Activated T-cell treated with anti-CD3 and anti-CD28 coated beads, Interleukin-2, amount 50 U/mL, for 24 hours (primary cell): Measurements from ENCODE around the gene LDLRAD3.
"Not testable (repeated sequence)": the region's sequence is repeated elsewhere in the genome, so short reads cannot be mapped to it uniquely, and the experiment has no call there.

ENCODE experiments used
- DNase-seq: peaks from one replicate; pipeline ENCODE4 v3.0.0-alpha.2; 2020
- H3K27ac Mint-ChIP-seq: 2 replicates; pipeline ENCODE4 v1.8.0; 2020; ENCODE audit warnings: mild to moderate bottlenecking, mixed read lengths
- H3K27me3 Mint-ChIP-seq: 2 replicates; pipeline ENCODE4 v1.8.0; 2020; ENCODE audit warnings: mixed read lengths
- H3K36me3 Mint-ChIP-seq: 2 replicates; pipeline ENCODE4 v1.8.0; 2020; ENCODE audit warnings: low read depth, mixed read lengths
- H3K4me1 Mint-ChIP-seq: 2 replicates; pipeline ENCODE4 v1.8.0; 2020; ENCODE audit warnings: low read depth, mixed read lengths
- H3K4me3 Mint-ChIP-seq: 2 replicates; pipeline ENCODE4 v1.8.0; 2020; ENCODE audit warnings: mild to moderate bottlenecking, moderate library complexity, mixed read lengths
- H3K9me3 Mint-ChIP-seq: 2 replicates; pipeline ENCODE4 v1.8.0; 2020; ENCODE audit warnings: mixed read lengths

Gene LDLRAD3

DNA sequence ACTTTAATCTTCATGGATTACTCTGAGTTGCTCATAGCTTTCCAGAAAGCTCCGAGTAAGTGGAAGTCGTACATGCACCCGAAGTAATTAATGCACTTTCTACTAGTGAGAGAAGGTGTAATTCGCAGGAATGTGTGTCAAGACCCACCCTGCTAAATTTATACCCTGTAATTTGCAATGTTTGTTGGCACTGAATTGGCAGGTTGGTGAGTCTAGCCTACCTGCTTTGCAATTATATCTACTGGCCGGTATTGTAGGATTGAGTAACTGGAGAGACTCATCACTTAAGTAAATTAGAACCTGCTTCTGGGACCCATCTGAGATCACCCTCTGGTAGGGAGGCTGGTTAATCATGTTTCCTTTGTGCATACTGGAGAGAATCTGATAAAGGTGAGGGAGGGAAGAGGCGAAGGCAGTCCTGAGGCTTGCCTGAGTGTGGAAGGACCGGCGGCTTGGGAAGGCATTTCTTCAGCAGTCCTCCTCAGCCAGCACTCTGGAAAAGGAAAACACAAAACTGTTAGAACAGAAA lies 63.3 kb downstream of the LDLRAD3 start:
- no peak for DNase-seq
- H3K4me3 Mint-ChIP-seq: no peak overlapping the region
- peaks cover 9% of the 10 kb centered on the region for H3K27me3 Mint-ChIP-seq
- H3K4me1 Mint-ChIP-seq: no peaks in the 10 kb centered on the region
- H3K27ac Mint-ChIP-seq: no peak overlapping the region
- no peaks in the 10 kb centered on the region for H3K36me3 Mint-ChIP-seq
- no peaks in the 10 kb centered on the region for H3K9me3 Mint-ChIP-seq

DNA sequence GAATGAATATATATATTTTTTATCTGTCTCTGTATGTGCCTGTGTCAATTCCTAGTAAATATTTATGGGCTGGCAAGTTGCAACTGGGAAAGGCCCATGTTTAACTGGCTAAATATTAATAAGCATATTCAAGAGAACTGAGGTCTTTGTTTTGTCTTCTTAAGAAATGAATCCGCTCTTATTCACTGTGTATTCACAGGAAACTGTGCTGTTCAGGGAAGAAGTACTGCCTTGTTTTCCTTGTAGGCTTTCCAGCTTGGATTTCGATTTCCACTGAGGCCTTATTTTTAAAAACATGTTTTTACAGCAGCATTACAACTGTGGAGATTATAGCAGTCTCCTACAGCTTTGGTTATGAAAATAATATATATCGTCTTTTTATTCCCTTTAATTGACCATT lies 64.7 kb downstream of the LDLRAD3 start:
- Mint-ChIP-seq H3K27me3 (peaks cover 14% of the 10 kb centered on the region), H3K36me3 (no peaks in the 10 kb centered on the region), H3K9me3 (no peaks in the 10 kb centered on the region), H3K27ac (no peak overlapping the region), H3K4me3 (no peak overlapping the region), H3K4me1 (no peaks in the 10 kb centered on the region)
- DNase-seq: no peak

DNA sequence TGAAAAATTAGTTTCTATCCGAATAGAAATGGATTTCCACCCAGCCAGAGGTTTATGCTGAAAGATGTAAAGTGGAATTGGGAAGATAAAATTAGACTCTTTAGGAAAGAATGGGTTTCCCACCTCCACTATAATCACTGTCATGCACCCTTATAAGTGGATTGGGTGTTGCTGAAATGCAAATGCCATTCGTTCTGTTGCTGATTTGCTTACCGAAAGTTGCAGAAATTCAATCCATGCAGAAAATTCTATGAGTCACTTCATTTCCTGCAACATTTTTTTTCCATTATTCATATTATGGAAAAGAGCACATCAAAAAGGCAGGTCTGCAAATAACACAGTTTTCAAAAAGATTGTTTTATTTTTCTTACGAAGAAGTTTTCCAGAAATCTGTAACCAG lies 65.6 kb downstream of the LDLRAD3 start:
- no peak overlapping the region for H3K4me3 Mint-ChIP-seq
- H3K9me3 Mint-ChIP-seq: no peaks in the 10 kb centered on the region
- no peaks in the 10 kb centered on the region for H3K4me1 Mint-ChIP-seq
- no peak overlapping the region for H3K27ac Mint-ChIP-seq
- peaks cover 22% of the 10 kb centered on the region for H3K27me3 Mint-ChIP-seq
- DNase-seq: no peak
- H3K36me3 Mint-ChIP-seq: no peaks in the 10 kb centered on the region

DNA sequence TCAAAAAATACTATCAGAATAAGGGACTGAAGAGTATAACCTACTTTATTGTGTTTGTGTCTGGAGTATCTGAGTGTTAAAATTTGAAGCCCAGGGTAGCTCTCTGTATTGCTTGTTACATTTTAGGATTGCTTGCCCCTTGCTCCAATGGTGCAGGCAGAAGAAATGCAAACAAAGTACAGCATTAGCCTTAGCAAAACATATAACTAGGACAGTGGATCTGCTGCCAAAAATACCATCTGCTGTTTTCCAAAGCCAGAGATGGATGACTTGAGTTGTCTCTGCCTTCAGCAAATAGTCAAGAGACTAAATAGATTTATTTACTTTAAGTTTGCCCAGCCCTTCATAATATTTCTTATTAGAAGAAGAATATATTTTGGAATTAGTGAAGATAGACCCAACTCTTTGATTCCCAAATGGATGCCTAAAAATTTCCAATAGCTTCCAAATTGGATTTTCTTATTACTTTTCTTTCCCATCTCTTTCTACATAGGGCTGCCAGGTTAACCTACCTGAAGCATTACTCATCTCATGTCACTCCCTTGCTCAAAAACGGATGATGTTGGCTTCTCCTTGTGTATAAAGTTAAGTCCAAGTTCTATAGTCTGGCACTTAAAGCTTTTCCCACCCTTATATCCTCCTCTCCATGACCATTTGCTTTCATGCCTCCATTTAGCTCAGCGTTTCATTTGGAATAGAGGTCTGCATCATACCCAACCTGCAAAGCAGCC lies 66.3 kb downstream of the LDLRAD3 start:
- H3K36me3 Mint-ChIP-seq: no peaks in the 10 kb centered on the region
- H3K27ac Mint-ChIP-seq: no peak overlapping the region
- H3K4me1 Mint-ChIP-seq: no peaks in the 10 kb centered on the region
- H3K9me3 Mint-ChIP-seq: no peaks in the 10 kb centered on the region
- DNase-seq: no peak
- H3K4me3 Mint-ChIP-seq: no peak overlapping the region
- peaks cover 22% of the 10 kb centered on the region for H3K27me3 Mint-ChIP-seq

DNA sequence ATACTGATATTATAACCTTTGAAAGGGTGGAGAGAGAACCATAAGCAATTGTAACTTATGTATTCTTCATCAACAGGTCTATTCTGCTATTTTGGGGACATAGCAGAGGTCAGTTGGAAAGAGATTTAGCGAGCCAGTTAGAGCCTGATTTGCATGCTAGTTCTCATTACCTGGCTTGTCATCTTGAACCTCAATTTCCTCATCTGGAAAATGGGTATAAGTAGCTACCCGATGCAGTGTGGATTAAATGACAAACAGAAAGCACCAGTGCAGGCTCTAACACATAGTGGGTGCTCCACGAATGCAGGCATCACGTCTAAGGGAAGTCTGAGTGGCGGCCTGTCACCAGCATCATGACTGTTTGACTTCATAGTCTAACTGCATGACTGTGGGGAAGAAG lies 67.7 kb downstream of the LDLRAD3 start:
- Mint-ChIP-seq H3K4me1 (no peaks in the 10 kb centered on the region), H3K9me3 (no peaks in the 10 kb centered on the region), H3K27ac (no peak overlapping the region), H3K4me3 (no peak overlapping the region), H3K36me3 (no peaks in the 10 kb centered on the region), H3K27me3 (peaks cover 22% of the 10 kb centered on the region)
- DNase-seq: no peak

DNA sequence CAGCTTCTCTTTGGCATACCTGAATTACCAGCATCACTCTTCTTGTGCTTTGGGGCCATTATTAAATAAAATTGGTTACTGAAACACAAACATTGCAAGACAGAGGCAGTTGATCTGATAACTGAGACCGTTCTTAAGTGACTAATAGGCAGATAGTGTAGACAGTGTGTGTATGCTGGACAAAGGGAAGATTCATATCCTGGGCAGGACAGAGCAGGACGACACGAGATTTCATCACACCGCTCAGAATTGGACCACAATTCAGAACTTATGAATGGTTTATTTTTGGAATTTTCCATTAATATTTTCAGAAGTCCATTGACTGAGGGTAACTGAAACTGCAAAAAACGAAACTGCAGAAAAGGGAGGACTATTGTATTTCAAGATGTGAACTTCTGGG lies 68.6 kb downstream of the LDLRAD3 start:
- Mint-ChIP-seq H3K27ac (no peak overlapping the region), H3K4me1 (no peaks in the 10 kb centered on the region), H3K9me3 (no peaks in the 10 kb centered on the region), H3K4me3 (no peak overlapping the region), H3K27me3 (peaks cover 19% of the 10 kb centered on the region), H3K36me3 (no peaks in the 10 kb centered on the region)
- no peak for DNase-seq

DNA sequence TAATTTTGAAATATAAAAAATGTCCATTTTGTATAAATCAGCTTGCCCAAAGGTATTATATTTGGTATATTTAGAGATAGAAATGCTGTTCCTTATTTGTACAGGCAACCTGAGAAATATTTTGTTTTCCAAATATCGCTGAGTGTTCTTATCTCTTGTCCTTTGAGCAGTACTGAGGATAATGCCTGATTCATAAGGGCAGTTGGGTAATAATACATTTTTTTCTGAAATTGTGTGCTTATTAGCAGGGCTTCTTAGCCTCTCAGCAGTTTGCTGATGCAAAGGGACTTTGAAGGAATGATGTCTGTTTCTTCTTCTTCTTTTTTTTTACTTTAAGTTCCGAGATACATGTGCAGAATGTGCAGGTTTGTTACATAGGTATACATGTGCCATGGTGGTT lies 69.1 kb downstream of the LDLRAD3 start:
- DNase-seq: no peak
- no peaks in the 10 kb centered on the region for H3K4me1 Mint-ChIP-seq
- H3K27ac Mint-ChIP-seq: no peak overlapping the region
- peaks cover 19% of the 10 kb centered on the region for H3K27me3 Mint-ChIP-seq
- no peaks in the 10 kb centered on the region for H3K9me3 Mint-ChIP-seq
- no peaks in the 10 kb centered on the region for H3K36me3 Mint-ChIP-seq
- no peak overlapping the region for H3K4me3 Mint-ChIP-seq

DNA sequence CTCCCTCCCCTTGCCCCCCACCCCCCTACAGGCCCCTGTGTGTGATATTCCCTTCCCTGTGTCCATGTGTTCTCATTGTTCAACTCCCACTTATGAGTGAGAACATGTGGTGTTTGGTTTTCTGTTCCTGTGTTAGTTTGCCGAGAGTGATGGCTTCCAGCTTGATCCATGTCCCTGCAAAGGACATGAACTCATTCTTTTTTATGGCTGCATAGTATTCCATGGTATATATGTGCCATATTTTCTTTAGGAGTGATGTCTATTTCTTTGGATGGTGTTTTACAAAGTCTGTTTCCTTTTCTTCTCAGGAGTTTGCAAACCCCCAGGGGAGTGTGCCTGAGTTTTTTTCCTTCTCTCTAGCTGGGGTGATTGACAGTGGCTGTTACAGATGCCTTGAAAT lies 69.6 kb downstream of the LDLRAD3 start:
- H3K27me3 Mint-ChIP-seq: peaks cover 19% of the 10 kb centered on the region
- H3K27ac Mint-ChIP-seq, H3K4me3 Mint-ChIP-seq, H3K4me1 Mint-ChIP-seq, DNase-seq, H3K36me3 Mint-ChIP-seq, H3K9me3 Mint-ChIP-seq: not testable (repeated sequence)

DNA sequence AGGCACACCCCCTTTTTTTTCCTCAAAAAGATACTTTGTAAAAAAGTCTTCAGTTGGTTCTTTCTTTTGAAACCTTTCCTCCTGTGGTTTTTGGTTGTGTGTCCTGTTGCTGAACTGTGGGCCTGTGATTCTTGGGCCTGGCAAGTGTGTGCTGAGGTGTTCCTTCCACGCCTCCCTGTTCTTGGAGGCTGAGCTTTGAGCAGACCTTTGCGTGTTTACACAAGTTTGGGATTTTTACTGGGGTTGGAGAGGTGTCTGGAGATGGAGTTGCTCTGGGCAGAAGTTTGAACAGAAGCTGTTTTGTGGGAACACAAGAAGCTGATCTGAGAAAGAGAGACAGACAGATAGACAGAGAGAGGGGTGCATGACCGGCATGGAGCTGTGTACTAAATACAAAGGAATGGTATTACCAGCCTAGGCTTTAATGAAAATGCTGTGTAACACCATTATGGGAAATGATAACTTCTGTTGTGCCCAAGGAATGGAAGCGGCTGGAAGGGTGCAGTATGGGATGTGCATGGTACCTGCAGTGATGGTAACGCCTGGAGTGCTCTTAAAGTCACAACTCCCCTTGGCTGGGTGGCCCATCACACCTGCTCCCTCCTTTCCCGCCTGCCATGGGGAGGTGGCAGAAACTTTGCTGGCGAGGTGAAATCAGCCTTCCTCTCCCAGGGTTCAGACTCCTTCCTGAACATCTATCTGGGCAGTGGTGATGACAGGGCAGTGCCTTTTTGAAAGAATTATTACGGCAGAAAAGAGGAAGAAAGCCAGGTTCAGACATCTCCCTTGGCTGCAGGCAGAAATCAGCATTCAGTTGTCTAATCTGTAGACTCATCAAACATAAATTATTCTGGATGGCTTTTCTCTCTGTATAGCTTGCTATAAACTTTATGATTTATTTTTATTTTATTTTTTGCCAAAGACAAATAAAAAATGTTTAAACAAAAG lies 70.4 kb downstream of the LDLRAD3 start:
- no peaks in the 10 kb centered on the region for H3K4me1 Mint-ChIP-seq
- DNase-seq: no peak
- H3K36me3 Mint-ChIP-seq: no peaks in the 10 kb centered on the region
- no peak overlapping the region for H3K27ac Mint-ChIP-seq
- H3K27me3 Mint-ChIP-seq: peaks cover 17% of the 10 kb centered on the region
- no peak overlapping the region for H3K4me3 Mint-ChIP-seq
- no peaks in the 10 kb centered on the region for H3K9me3 Mint-ChIP-seq

DNA sequence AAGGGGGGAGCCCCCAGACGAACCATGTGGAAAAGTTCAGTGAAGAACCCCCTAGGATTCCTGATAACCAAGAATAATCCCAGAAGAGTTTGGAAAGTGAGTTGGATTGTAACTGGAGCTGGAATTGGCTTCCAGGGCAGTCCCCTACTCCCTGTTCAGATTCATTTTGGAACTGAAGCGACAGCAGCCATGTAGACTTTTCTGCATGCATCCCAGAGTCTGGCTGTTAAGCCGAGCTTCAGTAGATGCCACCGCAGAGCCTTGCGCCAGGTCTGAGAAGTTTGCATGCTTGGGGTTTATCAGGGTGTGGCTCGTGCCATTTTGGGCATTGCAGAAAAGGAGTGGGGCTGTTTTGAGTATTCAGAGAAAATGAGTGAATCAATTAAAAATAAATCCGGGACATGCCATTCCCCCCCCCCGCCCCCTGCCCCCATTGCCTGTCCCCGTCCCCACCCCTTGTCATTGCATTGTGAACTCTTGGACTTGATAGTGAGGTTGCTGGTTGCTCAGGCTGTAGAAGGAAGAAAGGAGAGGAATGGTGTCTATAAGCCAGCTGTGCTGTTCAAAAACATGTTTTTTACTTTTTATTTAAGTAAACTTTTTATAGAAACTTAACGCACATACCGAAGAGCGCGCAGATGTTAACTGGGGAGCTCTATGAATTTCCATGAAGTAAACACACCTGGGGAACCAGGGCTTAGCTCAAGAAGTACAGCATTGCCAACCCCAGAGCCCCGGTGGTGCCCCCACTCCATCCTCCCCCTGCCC lies 71.2 kb downstream of the LDLRAD3 start:
- Mint-ChIP-seq H3K27me3 (peaks cover 22% of the 10 kb centered on the region), H3K36me3 (no peaks in the 10 kb centered on the region), H3K9me3 (no peaks in the 10 kb centered on the region), H3K4me3 (no peak overlapping the region), H3K27ac (no peak overlapping the region), H3K4me1 (no peaks in the 10 kb centered on the region)
- DNase-seq: no peak

DNA sequence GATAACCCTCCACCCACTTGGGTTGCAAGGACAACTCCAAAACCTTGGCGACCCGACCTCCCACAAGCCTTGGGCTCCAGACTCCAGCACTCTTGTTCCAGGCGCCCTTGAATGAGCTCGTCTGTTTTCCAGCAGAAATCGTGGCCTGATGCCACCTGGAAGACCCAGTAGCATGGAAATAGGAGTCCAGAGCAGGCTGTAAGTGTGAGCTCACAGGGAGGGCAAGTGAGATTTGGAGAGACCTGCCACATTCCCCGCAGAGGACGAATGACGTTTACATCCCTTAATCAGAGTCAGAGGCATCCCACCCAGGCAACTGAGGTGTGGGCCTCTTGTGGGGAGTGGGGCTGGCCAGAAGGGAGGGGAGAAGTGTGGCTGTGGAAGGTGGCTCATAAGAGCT lies 71.9 kb downstream of the LDLRAD3 start:
- Mint-ChIP-seq H3K9me3 (no peaks in the 10 kb centered on the region), H3K27ac (no peak overlapping the region), H3K36me3 (no peaks in the 10 kb centered on the region), H3K27me3 (peaks cover 26% of the 10 kb centered on the region), H3K4me3 (no peak overlapping the region), H3K4me1 (no peaks in the 10 kb centered on the region)
- no peak for DNase-seq

DNA sequence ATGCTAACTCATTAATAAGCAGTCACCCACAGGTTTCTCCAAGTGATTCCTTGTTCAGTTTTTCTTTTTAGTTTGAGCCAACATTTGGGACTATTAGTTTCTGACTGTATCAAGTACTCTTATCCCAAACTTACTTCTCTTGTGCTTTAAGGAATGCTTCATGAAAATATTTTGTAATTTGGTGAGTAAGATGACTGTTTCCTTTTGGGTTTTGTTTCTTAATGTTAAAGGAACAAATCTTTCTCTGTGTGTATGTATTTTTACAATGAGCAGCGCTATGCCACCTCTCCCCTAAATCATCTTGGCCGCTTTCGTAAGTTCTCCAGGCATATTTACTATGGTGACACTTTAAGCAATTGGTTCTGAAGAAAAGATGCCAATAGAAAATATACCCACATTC lies 72.4 kb downstream of the LDLRAD3 start:
- no peak overlapping the region for H3K27ac Mint-ChIP-seq
- no peak for DNase-seq

DNA sequence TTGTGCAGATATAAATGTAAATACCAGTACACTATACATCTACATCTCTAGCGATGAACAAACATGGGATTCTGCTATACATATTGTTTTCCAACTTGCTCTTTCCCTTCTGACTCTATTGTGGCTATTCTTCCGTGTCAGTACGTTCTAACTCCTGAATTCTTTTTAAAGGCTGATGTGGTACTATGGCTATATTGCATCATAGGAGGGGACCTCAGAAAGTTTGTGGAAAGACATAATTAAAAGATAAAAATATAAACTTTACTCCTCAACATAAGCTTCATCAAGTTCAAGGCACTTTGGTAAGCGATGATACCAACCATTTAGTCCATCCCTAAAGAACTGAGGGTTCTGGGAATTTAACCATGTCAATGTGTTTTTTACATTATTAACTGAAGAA lies 72.8 kb downstream of the LDLRAD3 start:
- peaks cover 31% of the 10 kb centered on the region for H3K27me3 Mint-ChIP-seq
- no peaks in the 10 kb centered on the region for H3K9me3 Mint-ChIP-seq
- H3K4me1 Mint-ChIP-seq: no peaks in the 10 kb centered on the region
- H3K27ac Mint-ChIP-seq: no peak overlapping the region
- H3K36me3 Mint-ChIP-seq: no peaks in the 10 kb centered on the region
- no peak for DNase-seq
- no peak overlapping the region for H3K4me3 Mint-ChIP-seq

More for the DNA sequence above, 72.4 kb downstream of the LDLRAD3 start:
- Mint-ChIP-seq H3K4me1 (no peaks in the 10 kb centered on the region), H3K36me3 (no peaks in the 10 kb centered on the region), H3K27me3 (peaks cover 29% of the 10 kb centered on the region), H3K9me3 (no peaks in the 10 kb centered on the region), H3K4me3 (no peak overlapping the region)

DNA sequence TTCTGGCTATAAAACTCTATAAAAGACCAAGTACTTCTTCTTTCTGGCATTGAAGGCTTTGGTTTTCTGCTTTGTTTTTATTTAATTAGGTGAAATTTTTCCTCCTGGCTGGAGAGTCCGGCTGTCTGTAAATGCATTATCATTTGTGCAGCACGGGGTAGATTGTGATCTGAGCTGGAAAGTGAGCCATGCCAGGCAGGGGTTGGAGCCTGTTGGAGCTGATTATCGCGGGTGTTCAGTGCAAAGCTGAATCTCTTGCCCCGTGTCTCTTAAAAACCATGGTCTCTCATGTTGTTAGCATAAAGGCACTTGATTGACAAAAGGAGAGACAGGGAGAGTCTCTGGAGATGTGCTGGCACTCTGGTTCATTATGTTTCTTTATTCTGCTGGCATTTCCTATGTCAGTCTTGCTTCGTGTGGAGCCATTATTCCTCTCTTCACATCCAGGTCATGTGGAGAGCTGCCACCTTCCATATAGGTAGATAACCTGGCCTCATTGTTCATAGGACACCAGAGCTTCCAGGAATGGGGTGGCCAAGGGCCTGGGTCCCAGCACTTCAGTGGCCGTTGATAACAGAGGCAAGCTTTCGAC lies 75.2 kb downstream of the LDLRAD3 start:
- Mint-ChIP-seq H3K27me3 (peaks cover 22% of the 10 kb centered on the region), H3K9me3 (no peaks in the 10 kb centered on the region), H3K27ac (no peak overlapping the region), H3K4me3 (no peak overlapping the region), H3K36me3 (no peaks in the 10 kb centered on the region), H3K4me1 (no peaks in the 10 kb centered on the region)
- DNase-seq: no peak
